RWPE2 (cell line): ENCODE data around the gene H6PD.

Experiments
- ATAC-seq: fragments of 200-7000 bp; cut with Tn5 transposase; 3 replicates; pipeline ENCODE4 v1.9.1; 2021; ENCODE audit warnings: low read depth
- DNase-seq: peaks from one replicate; pipeline ENCODE4 v3.0.0-alpha.2; 2020; ENCODE audit warnings: low spot score
- H3K27ac ChIP-seq: fragments of 450-650 bp; 2 replicates; pipeline ENCODE4 v1.5.1; 2017; ENCODE audit warnings: mild to moderate bottlenecking; ENCODE audit not compliant: poor library complexity, severe bottlenecking
- H3K27me3 ChIP-seq: fragments of 250-450 bp; sonication (Bioruptor Pico); 2 replicates; pipeline ENCODE4 v1.5.1; 2021; ENCODE audit warnings: mild to moderate bottlenecking, moderate library complexity; ENCODE audit not compliant: insufficient read depth, poor library complexity, severe bottlenecking
- H3K36me3 ChIP-seq: fragments of 250-450 bp; sonication (Bioruptor Pico); 2 replicates; pipeline ENCODE4 v1.5.1; 2020; ENCODE audit warnings: low read depth, mild to moderate bottlenecking, moderate library complexity
- H3K4me1 ChIP-seq: fragments of 250-450 bp; sonication (Bioruptor Pico); 2 replicates; pipeline ENCODE4 v1.5.1; 2021; ENCODE audit warnings: mild to moderate bottlenecking, moderate library complexity; ENCODE audit not compliant: insufficient read depth, poor library complexity, severe bottlenecking
- H3K4me3 ChIP-seq: fragments of 250-450 bp; sonication (Bioruptor Pico); 2 replicates; pipeline ENCODE4 v1.5.1; 2021; ENCODE audit warnings: mild to moderate bottlenecking, moderate library complexity; ENCODE audit not compliant: severe bottlenecking
- H3K9me3 ChIP-seq: fragments of 250-450 bp; sonication (Bioruptor Pico); 2 replicates; pipeline ENCODE4 v1.5.1; 2021; ENCODE audit warnings: mild to moderate bottlenecking, moderate library complexity; ENCODE audit not compliant: severe bottlenecking
- TF ChIP-seq, protein P1 (sequence below): fragments of 450-650 bp; IDR thresholded peaks from one replicate; pipeline ENCODE4 v1.5.1; 2017; ENCODE audit warnings: mild to moderate bottlenecking, moderate library complexity; ENCODE audit not compliant: poor library complexity, severe bottlenecking

Gene H6PD

DNA sequence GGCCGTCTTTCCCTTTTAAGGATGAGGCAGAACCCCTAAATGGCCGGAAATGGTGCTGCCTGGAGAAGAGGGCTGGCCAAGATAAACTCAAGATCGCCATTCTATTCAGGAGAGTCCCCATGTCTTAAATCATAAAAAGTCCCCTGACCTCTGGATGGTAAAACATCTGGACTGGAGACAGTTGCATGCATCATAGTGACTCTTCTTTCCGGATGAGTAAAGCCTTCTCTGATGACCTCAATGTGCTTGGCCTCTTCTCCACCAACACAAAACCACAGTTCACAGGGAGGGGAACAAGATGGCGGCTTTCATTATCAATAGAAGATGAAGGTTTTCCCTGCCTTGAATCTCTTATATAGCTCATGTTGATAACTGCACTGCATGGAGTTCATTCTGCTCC, 27.5 kb upstream of the H6PD start:
- ATAC-seq (no peak), DNase-seq (no peak)
- H3K27me3 ChIP-seq = peaks cover 9% of the 10 kb centered on the region
- no peaks in the 10 kb centered on the region for H3K36me3 ChIP-seq
- no peak overlapping the region for H3K27ac ChIP-seq
- no peaks in the 10 kb centered on the region for H3K4me1 ChIP-seq
- H3K4me3 ChIP-seq = no peak overlapping the region
- TF ChIP-seq, protein P1, sequence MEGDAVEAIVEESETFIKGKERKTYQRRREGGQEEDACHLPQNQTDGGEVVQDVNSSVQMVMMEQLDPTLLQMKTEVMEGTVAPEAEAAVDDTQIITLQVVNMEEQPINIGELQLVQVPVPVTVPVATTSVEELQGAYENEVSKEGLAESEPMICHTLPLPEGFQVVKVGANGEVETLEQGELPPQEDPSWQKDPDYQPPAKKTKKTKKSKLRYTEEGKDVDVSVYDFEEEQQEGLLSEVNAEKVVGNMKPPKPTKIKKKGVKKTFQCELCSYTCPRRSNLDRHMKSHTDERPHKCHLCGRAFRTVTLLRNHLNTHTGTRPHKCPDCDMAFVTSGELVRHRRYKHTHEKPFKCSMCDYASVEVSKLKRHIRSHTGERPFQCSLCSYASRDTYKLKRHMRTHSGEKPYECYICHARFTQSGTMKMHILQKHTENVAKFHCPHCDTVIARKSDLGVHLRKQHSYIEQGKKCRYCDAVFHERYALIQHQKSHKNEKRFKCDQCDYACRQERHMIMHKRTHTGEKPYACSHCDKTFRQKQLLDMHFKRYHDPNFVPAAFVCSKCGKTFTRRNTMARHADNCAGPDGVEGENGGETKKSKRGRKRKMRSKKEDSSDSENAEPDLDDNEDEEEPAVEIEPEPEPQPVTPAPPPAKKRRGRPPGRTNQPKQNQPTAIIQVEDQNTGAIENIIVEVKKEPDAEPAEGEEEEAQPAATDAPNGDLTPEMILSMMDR = no peak
- no peaks in the 10 kb centered on the region for H3K9me3 ChIP-seq

DNA sequence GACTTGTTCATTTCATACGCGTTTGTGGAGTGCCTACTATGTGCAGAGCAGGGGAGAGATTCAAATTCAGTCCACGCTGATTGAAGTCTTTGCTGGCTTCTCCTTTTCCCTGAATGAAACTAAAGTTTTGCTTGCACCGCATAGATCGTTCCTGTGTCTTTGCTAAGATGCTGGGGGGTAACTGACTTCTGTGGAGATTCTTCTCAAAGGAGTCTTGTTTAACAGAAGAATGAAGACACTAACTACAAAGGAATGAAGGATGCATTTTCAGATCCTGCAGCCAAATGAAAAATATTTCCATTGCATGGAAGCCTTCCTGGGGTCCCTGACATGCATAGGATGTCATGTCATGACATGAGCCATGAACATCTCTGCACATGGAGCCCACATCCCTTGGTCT, 26.9 kb upstream of the H6PD start:
- TF ChIP-seq, protein P1 = no peak
- peaks cover 5% of the 10 kb centered on the region for H3K27me3 ChIP-seq
- no peak overlapping the region for H3K27ac ChIP-seq
- ATAC-seq (no peak), DNase-seq (no peak)
- no peaks in the 10 kb centered on the region for H3K4me1 ChIP-seq
- H3K4me3 ChIP-seq = no peak overlapping the region
- H3K36me3 ChIP-seq = no peaks in the 10 kb centered on the region
- H3K9me3 ChIP-seq = no peaks in the 10 kb centered on the region

DNA sequence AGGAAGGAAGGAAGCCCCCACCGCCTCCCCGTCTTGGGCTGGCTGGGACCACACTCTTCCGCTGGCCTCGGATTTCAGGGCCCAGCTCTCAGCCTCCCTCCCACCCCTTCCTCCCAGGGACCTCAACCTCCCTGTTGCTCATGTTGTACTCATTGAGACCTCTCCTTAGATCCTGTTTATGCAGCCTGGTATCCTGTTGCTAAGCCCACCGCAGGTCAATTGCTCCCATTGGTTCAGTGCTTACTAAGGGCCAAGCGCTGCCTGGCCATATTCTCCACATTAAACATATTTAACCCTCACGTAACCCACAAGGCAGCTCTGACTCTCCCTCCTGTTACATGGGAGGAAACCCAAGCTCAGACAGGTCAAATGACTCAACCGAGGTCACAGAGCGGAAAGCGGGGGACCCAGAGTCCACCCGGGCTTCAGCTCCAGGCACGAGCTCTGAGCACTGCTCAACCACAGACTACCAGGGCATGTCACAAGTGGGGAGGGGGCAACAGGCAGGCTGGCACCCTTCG, 23.2 kb upstream of the H6PD start:
- no peaks in the 10 kb centered on the region for H3K27me3 ChIP-seq
- no peak for DNase-seq
- H3K27ac ChIP-seq = no peak overlapping the region

DNA sequence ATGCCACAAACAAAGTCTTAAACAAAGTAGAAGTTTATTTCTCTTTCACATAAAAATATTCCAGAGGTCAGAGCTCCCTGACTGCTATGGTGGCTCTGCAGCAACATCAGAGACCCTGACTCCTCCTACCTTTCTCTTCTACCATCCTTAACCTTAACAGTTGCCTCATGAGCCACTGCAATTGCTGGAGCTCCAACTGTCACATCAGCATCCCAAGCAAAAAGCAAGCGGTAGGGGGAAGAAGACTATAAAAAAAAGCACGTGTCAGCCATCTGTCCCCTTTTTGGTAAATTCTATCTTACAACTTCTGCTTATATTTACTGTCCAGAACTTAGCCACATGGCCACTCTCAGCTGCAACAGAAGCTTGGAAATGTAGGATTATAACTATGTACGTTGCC, 21.8 kb upstream of the H6PD start:
- Histone ChIP-seq H3K36me3 (no peaks in the 10 kb centered on the region), H3K4me3 (no peak overlapping the region), H3K27ac (no peak overlapping the region), H3K4me1 (no peaks in the 10 kb centered on the region), H3K27me3 (no peaks in the 10 kb centered on the region), H3K9me3 (no peaks in the 10 kb centered on the region)
- TF ChIP-seq, protein P1 = no peak
- ATAC-seq (no peak), DNase-seq (no peak)

More for the DNA sequence above, 23.2 kb upstream of the H6PD start:
- ATAC-seq = no peak
- H3K9me3 ChIP-seq = no peaks in the 10 kb centered on the region
- no peak overlapping the region for H3K4me3 ChIP-seq
- H3K36me3 ChIP-seq = no peaks in the 10 kb centered on the region
- no peaks in the 10 kb centered on the region for H3K4me1 ChIP-seq
- TF ChIP-seq, protein P1 = no peak

DNA sequence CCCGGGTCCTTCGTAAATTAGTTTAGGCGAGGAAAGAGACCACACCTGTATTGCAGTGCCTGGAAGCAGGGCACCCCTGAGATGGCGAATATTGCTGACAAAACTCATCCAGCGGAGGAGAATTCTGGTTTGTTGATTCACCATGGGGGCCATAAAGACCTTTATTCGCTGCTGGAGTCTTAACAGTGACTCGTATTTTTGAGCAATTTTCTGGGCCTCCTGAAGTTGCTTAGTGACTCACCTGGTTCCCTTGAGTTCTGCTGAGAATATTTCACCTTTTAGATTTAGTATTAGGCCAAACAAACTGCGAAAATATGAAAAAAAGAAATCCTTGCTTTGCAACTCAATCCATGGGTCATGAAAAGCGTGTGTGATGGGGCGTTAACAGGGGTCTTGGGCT, 20.6 kb upstream of the H6PD start:
- no peaks in the 10 kb centered on the region for H3K4me1 ChIP-seq

More for the DNA sequence above, 20.6 kb upstream of the H6PD start:
- no peak overlapping the region for H3K27ac ChIP-seq
- DNase-seq (no peak), ATAC-seq (no peak)
- H3K36me3 ChIP-seq = no peaks in the 10 kb centered on the region
- H3K4me3 ChIP-seq = no peak overlapping the region
- H3K27me3 ChIP-seq = no peaks in the 10 kb centered on the region
- no peaks in the 10 kb centered on the region for H3K9me3 ChIP-seq
- TF ChIP-seq, protein P1 = no peak
